Activated CD4-positive, CD25-positive, alpha-beta regulatory T cell treated with anti-CD3 and anti-CD28 coated beads, Interleukin-2, amount 50 U/mL, for 72 hours (primary cell): ENCODE data around the gene TTC4.

Experiments
- DNase-seq: peaks from one replicate; pipeline ENCODE4 v3.0.0; 2021

Gene TTC4

GRCh38 chr1:54706419-54706818, 9.2 kb upstream of the TTC4 start:
- DNase-seq, result no peak

GRCh38 chr1:54708385-54708784, 7.3 kb upstream of the TTC4 start:
- no peak for DNase-seq

GRCh38 chr1:54709547-54710292, 5.9 kb upstream of the TTC4 start:
- DNase-seq, result no peak

GRCh38 chr1:54710434-54710833, 5.2 kb upstream of the TTC4 start:
- DNase-seq, result no peak

GRCh38 chr1:54710841-54711240, 4.8 kb upstream of the TTC4 start:
- no peak for DNase-seq

- no peak for DNase-seq
Observed at GRCh38 chr1:54711536-54711935, 4.1 kb upstream of the TTC4 start.

GRCh38 chr1:54714881-54715492, 674 bp upstream of the TTC4 start:
- DNase-seq, result no peak

- DNase-seq, result no peak
Observed at GRCh38 chr1:54716299-54717047, 812 bp downstream of the TTC4 start.

GRCh38 chr1:54721719-54722118, 6.1 kb downstream of the TTC4 start:
- no peak for DNase-seq

- DNase-seq, result no peak
Observed at GRCh38 chr1:54723985-54724384, 8.3 kb downstream of the TTC4 start.

- DNase-seq, result no peak
Observed at GRCh38 chr1:54724771-54725170, 9.1 kb downstream of the TTC4 start.

- no peak for DNase-seq
Observed at GRCh38 chr1:54728027-54728426, 12.4 kb downstream of the TTC4 start.

- no peak for DNase-seq
Observed at GRCh38 chr1:54736685-54737084, 21.0 kb downstream of the TTC4 start.

GRCh38 chr1:54738244-54738643, 22.6 kb downstream of the TTC4 start:
- no peak for DNase-seq

GRCh38 chr1:54741531-54741930, 25.9 kb downstream of the TTC4 start:
- DNase-seq, result no peak

GRCh38 chr1:54742282-54742681, 26.6 kb downstream of the TTC4 start:
- no peak for DNase-seq

- no peak for DNase-seq
Observed at GRCh38 chr1:54743416-54744226, 28.0 kb downstream of the TTC4 start.

GRCh38 chr1:54744696-54745095, 29.0 kb downstream of the TTC4 start:
- no peak for DNase-seq

GRCh38 chr1:54745274-54745673, 29.6 kb downstream of the TTC4 start:
- no peak for DNase-seq

- no peak for DNase-seq
Observed at GRCh38 chr1:54745864-54746263, 30.2 kb downstream of the TTC4 start.

- DNase-seq, result no peak
Observed at GRCh38 chr1:54748094-54748835, 32.6 kb downstream of the TTC4 start.

GRCh38 chr1:54750596-54750995, 34.9 kb downstream of the TTC4 start:
- no peak for DNase-seq
